Umbilical cord (tissue), 2 donors: Measurements from ENCODE around the gene GMCL2. TPM values are rescaled to one million over a fixed set of nuclear protein-coding genes. Genes with fewer than 3 reads are reported as not detected.
A peak's percentile ranks its signal among the peaks of the same experiment; 100 is the strongest.
"Not testable (repeated sequence)": the region's sequence is repeated elsewhere in the genome, so short reads cannot be mapped to it uniquely, and the experiment has no call there.

Experiments used
- DNase-seq: peaks from one replicate; pipeline ENCODE4 v3.0.0-alpha.2; 2015; ENCODE audit warnings: low spot score
- total RNA-seq: library from RNA; depleted of rRNA; stranded (reverse); fragments of >200 nt; gene quantifications from one replicate; pipeline ENCODE4 v1.2.3, GENCODE V29; 2014; ENCODE audit warnings: low replicate concordance; ENCODE audit not compliant: insufficient read depth

GMCL2 gene, protein sequence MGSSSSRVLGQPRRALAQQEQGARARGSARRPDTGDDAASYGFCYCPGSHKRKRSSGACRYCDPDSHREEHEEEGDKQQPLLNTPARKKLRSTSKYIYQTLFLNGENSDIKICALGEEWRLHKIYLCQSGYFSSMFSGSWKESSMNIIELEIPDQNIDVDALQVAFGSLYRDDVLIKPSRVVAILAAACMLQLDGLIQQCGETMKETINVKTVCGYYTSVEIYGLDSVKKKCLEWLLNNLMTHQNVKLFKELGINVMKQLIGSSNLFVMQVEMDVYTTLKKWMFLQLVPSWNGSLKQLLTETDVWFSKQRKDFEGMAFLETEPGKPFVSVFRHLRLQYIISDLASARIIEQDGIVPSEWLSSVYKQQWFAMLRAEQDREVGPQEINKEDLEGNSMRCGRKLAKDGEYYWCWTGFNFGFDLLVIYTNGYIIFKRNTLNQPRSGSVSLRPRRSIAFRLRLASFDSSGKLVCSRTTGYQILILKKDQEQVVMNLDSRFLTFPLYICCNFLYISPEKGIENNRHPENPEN
- total RNA-seq = 4.1 TPM

GRCh38 chr5:178187014-178187413 is at the start of gene GMCL2:
TSS of gene GMCL2 (minus strand) at chr5:178187371. CDS start at chr5:178187299, 72 bp downstream.
- DNase-seq = no peak

DNA sequence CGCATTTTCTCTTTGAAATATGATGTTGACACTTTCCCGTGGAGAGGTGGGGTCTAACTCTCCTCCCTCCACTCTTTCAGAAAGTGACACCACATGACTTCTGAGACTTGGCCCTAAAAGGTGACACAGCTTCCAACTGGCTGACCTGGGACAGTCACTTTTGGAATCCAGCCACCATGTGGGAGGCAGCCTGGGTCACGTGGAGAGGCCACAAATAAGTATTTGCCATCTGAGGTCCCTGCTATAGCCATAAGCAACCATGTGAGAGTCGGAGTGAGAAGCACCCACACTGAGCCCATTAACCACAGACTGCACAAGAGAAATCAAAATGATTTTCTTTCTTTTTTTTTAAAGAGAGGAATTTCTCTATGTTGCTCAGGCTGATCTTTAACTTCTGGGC is 49.5 kb upstream of the GMCL2 start:
- DNase-seq = no peak

- DNase-seq = no peak
Observed at GRCh38 chr5:178236126-178236525, 49.0 kb upstream of the GMCL2 start.

DNA sequence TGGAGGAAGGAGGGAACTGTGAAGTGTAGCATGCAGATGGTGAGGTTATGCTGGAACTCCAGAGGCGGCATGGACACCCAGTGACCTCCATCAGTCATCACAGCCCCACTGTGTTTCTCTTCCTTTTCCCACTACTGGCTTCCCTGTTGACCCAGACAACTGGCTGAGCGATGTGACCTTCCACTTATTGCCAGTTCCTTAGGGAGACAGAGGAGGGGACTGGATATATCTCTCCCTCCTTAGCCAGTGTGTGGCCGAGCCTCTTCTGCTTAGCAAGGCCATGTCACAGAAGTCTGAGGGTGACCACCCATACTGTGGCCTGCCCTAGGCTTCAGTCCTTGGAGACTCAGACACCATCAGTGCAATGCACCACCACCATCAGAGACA is 48.4 kb upstream of the GMCL2 start:
- no peak for DNase-seq

- peak; percentile 68 for DNase-seq
Observed at GRCh38 chr5:178234750-178235587, 47.8 kb upstream of the GMCL2 start.

GRCh38 chr5:178234121-178234749 is 47.1 kb upstream of the GMCL2 start:
- no peak for DNase-seq

GRCh38 chr5:178232920-178233429 is 45.8 kb upstream of the GMCL2 start:
- DNase-seq = no peak

DNA sequence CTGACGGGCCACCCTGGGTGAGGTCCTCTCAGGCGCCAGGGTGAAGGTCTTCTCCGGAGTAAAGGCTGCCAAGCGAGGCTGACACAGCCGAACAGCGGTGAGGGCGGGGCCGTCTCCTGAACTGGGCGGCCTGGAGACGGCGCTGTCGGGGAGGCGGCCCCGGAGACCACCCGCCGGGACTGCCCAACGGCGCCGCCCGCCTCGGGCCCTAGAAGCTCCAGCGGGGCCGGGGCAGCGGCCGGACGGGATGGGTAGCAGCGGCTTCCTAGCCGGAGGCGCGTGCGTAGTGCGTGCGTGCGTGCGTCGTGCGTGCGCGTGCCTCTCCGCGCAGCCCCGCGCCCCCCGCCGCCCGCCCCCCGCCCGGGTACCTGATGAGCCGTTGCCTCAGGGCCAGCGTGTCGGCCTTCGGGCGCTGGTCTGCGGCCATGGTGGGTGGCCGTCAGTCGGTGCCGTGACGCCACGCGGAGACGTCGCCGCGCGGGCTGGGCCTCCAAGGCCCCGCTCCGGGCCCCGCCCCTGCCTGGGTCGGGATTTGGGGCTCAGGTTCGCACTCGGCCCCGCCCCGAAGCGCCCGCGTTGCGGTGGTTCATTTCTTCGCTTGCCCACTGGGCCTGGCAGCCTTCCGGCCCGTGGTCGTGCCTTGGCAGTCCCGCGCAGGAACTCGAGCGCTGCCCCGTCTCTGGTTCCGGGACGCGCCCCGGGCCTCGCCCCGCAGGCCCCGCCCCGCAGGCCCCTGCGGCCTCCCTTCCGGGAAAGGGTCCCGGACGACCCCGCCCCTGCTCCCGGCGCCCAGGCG is 45.2 kb upstream of the GMCL2 start, which contains the start of gene PHYKPL:
Gene PHYKPL, minus strand, starts transcription at position 679 of the 796 bp plus-strand sequence. Its CDS starts 252 bp downstream, at position 427.
- DNase-seq = peak; percentile 75

DNA sequence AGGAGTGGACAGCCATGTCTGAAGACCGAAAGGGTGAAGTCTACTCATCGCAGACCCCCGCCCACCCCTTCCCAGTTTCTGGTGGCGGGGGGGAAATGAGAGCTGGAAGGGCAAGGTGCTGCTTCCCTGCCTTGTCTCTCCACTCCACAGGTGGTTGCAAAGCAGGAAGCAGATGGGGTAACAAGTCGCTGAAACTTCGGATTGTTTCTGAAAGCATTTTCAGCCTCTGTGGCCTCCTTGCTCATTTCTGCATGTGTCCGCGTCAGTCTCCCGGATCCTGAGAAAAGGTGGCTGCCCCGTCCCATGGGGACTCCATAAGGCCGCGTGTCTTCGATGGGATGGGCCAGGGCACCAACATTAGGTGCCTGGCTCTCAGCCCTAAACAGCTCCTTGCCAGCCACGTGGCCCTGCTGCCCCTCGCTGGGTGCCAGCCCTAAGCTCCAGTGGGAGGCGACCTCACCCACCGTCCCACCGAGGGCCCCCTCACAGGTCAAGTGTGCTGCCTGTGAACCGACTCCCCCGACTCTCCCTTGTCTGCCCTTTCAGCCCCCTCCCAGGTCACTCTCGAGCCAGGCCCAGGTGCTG is 44.5 kb upstream of the GMCL2 start:
- DNase-seq = no peak

- DNase-seq = no peak
Observed at GRCh38 chr5:178230879-178231538, 43.8 kb upstream of the GMCL2 start.

- no peak for DNase-seq
Observed at GRCh38 chr5:178229861-178230260, 42.7 kb upstream of the GMCL2 start.

GRCh38 chr5:178229111-178229510 is 41.9 kb upstream of the GMCL2 start:
- DNase-seq = not testable (repeated sequence)

GRCh38 chr5:178228609-178229008 is 41.4 kb upstream of the GMCL2 start:
- DNase-seq = no peak

DNA sequence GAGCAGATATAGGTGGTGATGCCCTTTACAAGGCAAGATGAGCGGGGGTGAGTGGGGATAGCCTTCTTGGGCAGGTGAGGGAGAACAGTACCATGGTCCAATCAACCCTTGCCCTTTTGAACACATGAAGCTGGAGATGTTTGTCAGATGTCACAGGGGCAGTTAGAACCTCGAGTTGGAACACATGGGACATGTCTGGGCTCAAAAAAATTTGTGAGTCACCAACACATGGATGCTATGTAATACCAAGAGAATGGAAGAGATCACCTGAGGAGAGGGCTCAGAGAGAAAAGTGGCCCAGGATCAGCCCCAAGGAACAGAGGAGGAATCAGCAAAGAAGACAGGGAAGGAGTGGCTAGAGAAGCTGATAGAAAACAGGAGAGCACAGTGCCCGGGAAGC is 40.8 kb upstream of the GMCL2 start:
- DNase-seq = no peak

DNA sequence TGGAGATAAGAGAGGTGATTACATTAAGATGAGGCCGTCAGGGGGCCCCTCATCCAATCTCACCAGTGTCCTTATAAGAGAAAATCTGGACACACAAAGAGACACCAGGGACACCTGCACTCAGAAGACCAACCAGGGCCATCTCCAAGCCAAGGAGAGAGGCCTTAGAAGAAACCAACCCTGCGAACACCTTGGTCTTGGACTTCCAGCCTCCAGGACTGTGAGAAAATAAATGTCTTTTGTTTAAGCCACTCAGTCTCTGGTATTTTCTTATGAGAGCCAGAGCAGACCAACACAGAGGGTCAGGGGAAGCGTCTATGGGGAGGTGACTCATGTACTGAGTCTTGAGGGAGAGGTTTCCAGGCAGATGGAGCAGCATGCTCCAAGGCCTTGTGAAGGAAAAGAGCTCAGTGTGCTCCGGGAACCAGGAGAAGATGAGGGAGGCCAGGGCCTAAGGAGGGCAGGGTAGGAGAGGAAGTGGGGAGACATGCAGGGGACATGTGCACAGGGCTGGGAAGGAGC is 40.0 kb upstream of the GMCL2 start:
- no peak for DNase-seq

GRCh38 chr5:178225174-178225573 is 38.0 kb upstream of the GMCL2 start:
- no peak for DNase-seq

DNA sequence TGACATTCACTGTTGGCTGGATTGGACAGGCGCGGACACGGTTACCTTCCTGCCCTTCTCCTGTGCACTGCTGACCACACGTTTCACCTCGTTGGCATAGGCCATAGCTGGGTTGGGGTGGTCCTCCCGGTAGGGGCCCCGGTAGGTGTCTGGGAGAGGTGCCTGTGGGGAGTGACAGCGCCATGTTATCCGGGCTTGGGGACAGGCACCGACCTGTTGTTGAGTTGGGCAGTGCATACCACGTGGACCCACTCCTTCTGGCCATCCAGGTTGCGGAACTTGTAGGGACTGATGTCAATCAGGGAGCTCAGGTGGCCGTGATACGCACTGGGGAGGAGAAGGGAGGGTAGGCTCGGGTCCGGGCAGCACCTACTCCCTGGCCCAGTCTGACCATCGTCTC is 37.2 kb upstream of the GMCL2 start:
- no peak for DNase-seq

DNA sequence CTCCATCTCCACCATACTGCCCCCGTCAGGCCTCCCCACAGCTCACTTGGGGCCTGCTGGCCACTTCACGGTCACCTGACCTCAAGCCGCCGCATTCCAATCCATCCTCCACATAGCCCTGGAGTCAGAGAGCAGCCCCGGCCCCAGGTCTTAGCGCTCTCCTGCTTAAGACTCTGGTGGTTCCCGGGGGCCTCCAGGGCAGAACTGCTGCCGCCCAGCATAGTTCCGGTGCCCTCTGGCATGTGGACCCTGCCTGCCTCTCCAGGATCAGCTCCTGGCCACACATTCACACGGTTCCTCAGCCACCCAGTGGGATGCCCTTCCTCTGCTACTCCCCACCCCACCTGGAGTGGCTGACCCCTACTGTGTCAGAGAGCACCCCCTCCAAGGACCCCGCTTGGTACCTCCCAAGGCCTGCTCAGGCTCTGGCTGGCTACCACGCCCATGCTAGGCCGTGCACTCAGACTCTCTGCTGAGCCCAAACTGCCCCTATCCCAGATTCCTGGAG is 36.7 kb upstream of the GMCL2 start:
- DNase-seq = peak; percentile 24

DNA sequence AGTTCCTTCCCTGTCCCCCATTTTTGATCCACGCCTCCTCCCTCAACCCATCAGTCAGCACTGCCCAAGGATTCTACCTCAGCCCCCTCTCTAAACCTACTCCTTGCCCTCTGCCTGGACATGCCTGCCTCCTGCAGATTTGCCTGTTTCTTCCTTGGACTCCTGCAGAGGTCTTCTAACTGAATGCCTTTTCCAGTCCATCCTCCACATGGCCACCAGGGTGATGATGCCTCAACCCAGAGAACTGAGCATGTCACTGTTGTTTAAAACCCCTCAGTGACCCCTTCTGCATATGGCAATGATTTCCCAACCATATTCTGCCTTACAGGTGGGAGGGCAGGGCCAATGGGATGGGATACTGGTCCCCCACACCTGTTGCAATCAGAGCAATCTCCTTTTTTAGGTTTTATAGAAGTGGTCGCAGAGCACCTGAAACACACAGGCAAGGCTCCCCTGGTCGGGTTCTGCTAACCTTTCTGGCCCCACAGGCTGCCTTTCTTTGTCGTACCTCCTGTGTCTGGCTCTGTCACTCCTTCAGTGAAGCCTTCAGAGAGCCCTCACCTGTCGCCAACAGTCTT is 36.1 kb upstream of the GMCL2 start:
- DNase-seq = no peak
